Right renal pelvis (tissue), 4 donors: ENCODE data around the gene RPL3. TPM values are rescaled to one million over a fixed set of nuclear protein-coding genes. Genes with fewer than 3 reads are reported as not detected.
"Not testable (repeated sequence)": the region's sequence is repeated elsewhere in the genome, so short reads cannot be mapped to it uniquely, and the experiment has no call there.

Experiments used
- DNase-seq, 4 donors: peaks; one replicate each; pipeline ENCODE4 v3.0.0-alpha.2; 2013; ENCODE audit warnings: low read depth in 4 of 4, low spot score in 3 of 4, missing footprints in 1 of 4
- polyA plus RNA-seq, 4 donors: library from polyadenylated mRNA; unstranded; fragments of 120-200 nt; gene quantifications; one replicate each; pipeline ENCODE4 v1.2.1, GENCODE V29; 2013; ENCODE audit not compliant: insufficient read length in 4 of 4

Gene RPL3
- polyA plus RNA-seq = 1,000 to 10,000 TPM; 2,866 to 3,497 (median 3,191) TPM

GRCh38 chr22:39319284-39320022, at the start of gene RPL3:
RPL3 (minus strand) TSS chr22:39319623; CDS start chr22:39319597, 26 bp downstream.
- DNase-seq = peak; percentile 98 to 99 (median 99)

- DNase-seq = no peak
These were observed 49.8 kb upstream of the RPL3 start for GRCh38 chr22:39369186-39369585.

DNA sequence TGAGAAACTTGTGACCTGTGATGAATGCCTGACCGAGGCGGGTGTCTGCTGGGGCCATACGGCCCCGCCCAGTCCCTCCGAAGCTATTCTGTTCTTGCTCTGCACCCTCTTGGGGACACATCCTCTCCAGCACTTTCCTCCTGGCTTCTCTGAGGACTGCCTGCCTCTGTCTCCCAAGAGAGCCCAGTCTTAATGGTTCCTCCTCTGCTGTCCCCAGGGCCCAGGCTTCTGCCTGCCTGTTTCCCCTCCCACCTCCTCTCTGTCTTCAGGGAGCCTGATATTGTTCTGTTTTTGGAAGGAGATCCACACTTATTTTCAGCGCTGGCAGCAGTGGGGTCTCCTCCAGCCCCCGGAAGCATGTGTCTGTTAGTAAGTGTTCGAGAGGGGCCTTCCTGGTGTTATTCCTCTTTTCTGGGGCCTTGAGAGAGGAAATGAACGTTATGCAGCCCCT, 49.1 kb upstream of the RPL3 start:
- DNase-seq = no peak

DNA sequence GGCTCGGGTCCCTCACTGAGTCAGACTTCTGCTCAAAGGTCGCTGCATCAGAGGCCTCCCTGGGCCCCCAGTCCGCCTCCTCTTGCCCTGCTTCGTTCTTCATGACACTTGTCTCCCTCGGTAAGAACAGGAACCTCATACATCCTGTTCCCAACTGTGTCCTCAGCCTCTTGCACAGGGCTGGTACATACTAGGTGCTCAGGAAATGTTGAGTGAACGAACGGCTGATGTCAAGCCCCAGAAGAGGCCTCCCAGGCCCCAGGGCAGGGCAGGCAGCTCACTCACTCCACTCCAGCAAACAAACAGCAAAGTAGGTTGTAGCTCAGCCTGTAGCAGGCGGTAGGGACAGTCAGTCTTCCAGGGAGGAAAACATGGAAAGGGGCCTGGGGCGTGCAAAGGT, 47.6 kb upstream of the RPL3 start:
- DNase-seq = no peak

GRCh38 chr22:39365492-39365780, 46.0 kb upstream of the RPL3 start:
- DNase-seq = no peak

DNA sequence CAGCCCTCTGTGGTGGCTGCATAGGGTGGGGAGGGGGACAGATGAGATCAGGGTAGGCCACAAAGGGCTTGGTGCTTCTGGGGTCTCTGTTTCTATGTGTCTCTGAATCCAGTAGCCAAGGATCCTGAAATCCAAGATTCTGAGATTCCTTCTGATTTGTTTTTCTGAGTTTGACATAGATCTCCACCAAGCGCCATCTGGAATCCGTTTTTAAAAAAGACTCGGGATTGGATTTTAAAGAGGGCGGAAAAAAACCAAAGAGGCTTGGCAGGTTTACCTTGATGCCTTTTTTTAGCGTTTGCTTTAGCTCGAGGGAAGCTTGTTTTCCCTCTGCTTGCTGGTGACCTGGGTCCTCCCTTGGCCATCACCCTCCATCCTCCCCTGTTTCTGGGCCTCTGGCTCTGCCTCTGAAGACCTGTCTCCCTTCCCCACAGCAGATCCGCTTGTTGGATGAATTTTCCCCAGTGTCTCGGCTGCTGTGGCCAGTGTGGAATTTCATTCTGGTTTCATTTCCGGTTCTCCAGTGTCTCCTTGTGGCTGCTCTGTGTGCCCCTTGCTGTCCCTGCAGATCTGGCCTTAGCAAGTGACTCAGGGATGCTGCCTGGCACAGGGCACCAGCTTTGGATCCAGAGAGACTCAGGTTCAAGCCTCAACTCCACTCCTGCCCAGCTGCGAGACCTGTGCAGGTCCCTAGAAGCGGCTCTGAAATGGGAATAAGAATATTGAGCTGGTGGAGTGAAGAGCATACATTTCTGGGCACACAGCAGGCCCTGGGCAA, 45.5 kb upstream of the RPL3 start:
- no peak for DNase-seq

DNA sequence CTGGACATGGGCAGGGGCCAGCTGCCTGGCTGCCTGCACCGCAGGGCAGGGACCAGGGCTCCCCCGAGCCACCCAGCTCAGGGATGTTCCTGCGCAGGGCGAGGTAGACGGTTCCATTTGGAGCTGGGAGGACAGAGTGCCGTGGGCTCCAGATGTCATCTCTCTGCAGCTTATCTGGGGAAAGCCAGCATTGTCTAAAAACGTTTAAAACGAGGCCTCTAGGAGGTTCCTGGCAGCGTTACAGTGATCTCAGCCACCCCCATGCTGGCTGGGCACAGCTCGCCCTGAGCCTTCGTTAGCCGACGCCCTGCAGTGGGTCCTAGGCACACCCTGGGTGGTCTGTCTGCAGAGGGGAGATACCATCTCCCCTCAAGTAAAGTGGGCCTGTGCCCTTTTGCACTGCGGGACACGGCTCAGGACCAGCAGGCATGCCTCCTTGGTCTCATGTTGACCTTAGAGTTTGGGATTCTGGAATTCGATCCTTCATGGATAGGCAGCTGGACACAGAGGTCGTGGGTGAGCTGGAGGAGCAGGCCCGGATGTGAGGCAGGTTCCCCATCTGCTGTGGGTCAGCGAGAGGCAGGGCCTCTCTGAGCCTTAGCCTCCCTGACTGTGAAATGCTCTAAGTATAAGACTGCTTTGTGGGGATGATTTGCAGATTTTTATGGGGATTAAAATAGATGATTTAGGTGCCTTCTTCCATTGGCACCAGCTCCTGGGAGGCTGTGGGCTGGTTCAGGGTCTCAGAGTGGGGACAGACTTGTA, 44.5 kb upstream of the RPL3 start:
- DNase-seq = no peak

GRCh38 chr22:39362932-39363331, 43.5 kb upstream of the RPL3 start:
- DNase-seq = no peak

GRCh38 chr22:39362271-39362670, 42.8 kb upstream of the RPL3 start:
- no peak for DNase-seq

- no peak for DNase-seq
These were observed 42.1 kb upstream of the RPL3 start for GRCh38 chr22:39361496-39361895.

DNA sequence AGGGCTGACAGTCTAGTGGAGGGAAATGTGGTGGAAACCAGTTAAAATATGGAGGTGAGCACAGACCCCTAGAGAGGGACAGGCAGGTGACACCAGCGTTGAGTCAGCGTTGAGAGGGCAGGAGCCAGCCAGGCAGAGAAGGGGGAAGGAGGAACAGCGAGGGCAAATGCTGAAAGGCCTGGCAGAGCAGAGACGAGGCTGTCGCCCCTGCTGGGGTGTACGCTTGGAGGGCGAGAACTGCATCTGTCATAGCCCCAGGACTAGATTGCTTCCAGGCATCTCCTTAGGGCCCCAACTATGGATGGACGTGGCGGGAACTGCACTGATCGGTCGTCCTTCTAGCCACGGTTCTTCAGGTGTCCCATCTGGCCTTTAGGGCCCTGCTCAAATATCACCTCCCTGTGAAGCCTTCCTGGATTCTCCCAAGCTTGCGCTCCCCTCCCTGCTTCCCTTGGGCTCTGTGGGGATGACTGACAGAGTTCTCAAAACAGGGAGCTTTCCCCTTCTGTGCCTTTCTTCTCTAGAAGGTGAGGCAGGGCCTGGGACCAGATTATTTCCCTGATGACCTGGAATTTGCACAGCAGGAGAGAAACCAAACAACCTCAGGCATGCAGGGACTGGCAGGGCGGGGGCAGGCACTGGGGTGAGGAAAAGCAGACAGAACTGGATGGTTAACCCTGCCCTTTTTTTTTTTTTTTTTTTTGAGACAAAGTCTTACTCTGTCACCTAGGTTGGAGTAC, 41.4 kb upstream of the RPL3 start:
- DNase-seq = no peak

- no peak for DNase-seq
These were observed 40.8 kb upstream of the RPL3 start for GRCh38 chr22:39360242-39360641.

DNA sequence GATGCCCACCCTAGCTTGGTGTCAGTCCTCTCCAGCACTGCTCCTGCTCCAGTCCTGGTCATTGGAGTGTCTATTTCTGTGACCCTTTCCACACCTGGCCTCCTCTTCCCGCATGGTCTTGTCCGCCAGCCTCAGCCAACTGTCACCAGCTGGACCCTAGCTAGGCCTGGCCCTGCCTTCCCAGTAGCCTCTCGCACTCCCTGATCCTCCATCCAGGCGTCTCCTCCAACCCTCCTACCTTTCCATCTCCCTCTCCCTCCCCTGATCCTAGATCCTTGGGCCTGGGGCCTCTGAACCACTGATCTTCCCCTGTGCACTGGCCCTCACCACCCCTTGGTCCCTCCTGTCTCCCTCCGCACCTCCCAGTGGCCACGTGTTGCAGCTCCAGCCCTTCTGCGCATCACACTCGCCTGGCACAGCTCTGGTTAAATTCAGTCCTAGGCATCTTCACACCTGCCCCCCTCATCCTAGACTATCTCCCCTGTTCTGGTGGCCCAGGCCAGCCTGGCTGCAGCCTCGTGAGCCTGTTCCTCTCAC, 40.3 kb upstream of the RPL3 start:
- DNase-seq = no peak

GRCh38 chr22:39358197-39358596, 38.8 kb upstream of the RPL3 start:
- not testable (repeated sequence) for DNase-seq

- not testable (repeated sequence) for DNase-seq
These were observed 38.0 kb upstream of the RPL3 start for GRCh38 chr22:39357110-39358108.

DNA sequence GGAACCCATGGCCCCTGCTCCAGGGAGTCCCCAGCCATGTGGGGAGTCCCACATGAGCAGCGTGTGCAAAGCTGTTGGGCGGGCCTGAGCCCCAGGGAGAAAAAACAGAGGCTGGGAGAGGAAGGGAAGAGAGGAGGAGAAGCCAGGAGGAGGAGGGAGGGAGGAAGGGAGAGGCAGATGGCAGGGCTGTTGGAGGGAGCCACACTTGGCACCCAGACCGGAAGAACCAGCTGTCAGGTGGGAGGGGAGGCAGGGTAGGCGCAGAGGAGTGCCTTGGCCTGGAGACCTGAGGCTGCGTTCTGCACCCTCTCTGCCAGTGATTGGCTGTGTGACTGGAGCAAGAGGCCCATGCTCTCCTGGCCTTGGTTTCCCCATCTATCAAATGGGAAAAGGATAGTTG, 37.0 kb upstream of the RPL3 start:
- no peak for DNase-seq

GRCh38 chr22:39355805-39356204, 36.4 kb upstream of the RPL3 start:
- DNase-seq = not testable (repeated sequence)

- no peak for DNase-seq
These were observed 35.7 kb upstream of the RPL3 start for GRCh38 chr22:39355080-39355479.

GRCh38 chr22:39353346-39353745, 33.9 kb upstream of the RPL3 start:
- no peak for DNase-seq
